Neural progenitor cell (in vitro differentiated cells): Measurements from ENCODE around the gene PPP2R5C.

Source experiments
- CTCF ChIP-seq: fragments of 200-600 bp; sonication (generic); IDR thresholded peaks from 2 replicates; pipeline ENCODE4 v1.5.1; 2017; ENCODE audit warnings: antibody characterized with exemption, mild to moderate bottlenecking
- EZH2phosphoT487 ChIP-seq: fragments of 200-600 bp; sonication (generic); IDR thresholded peaks from 2 replicates; pipeline ENCODE4 v1.6.1; 2017; ENCODE audit warnings: antibody characterized with exemption

- no peak for TF ChIP-seq CTCF
- TF ChIP-seq EZH2phosphoT487, result no peak
Measured at GRCh38 chr14:101754893-101755292, 6.6 kb upstream of the PPP2R5C start.
